DND-41 (cell line): Measurements from ENCODE around the gene DYRK1A.

ENCODE experiments used
- ATAC-seq: fragments of 200-7000 bp; cut with Tn5 transposase; 3 replicates; pipeline ENCODE4 v1.9.1; 2021; ENCODE audit warnings: low read depth; ENCODE audit not compliant: insufficient read depth
- DNase-seq: peaks from one replicate; pipeline ENCODE4 v3.0.0-alpha.2; 2020
- H2AFZ ChIP-seq: 2 replicates; pipeline ENCODE4 v1.6.0; 2012; ENCODE audit warnings: low read depth, low read length
- H3K27ac ChIP-seq: 2 replicates; pipeline ENCODE4 v1.5.1; 2012; ENCODE audit warnings: low read length, inconsistent platforms
- H3K27me3 ChIP-seq: fragments of 200-600 bp; sonication (generic); 2 replicates; pipeline ENCODE4 v1.6.0; 2012; ENCODE audit warnings: low read length, mild to moderate bottlenecking, inconsistent platforms; ENCODE audit not compliant: insufficient read depth, poor library complexity
- H3K36me3 ChIP-seq: 2 replicates; pipeline ENCODE4 v1.5.1; 2012; ENCODE audit warnings: low read length, inconsistent platforms; ENCODE audit not compliant: insufficient read depth
- H3K4me1 ChIP-seq: 2 replicates; pipeline ENCODE4 v1.5.1; 2012; ENCODE audit warnings: mild to moderate bottlenecking, low read length; ENCODE audit not compliant: insufficient read depth
- H3K4me2 ChIP-seq: 2 replicates; pipeline ENCODE4 v1.6.0; 2012; ENCODE audit warnings: mild to moderate bottlenecking, moderate library complexity, low read length, inconsistent platforms; ENCODE audit not compliant: insufficient read depth
- H3K4me3 ChIP-seq, 2 experiments: fragments of 200-600 bp in 1 of 2; shearing (Covaris generic) in 1 of 2; 2 replicates each; pipeline ENCODE4 v1.5.1; 2012 to 2016; ENCODE audit warnings: inconsistent platforms in 2 of 2, low read length in 2 of 2, mild to moderate bottlenecking in 2 of 2, low read depth in 1 of 2, moderate library complexity in 1 of 2
- H3K79me2 ChIP-seq: 2 replicates; pipeline ENCODE4 v1.6.0; 2012; ENCODE audit warnings: low read length, inconsistent platforms; ENCODE audit not compliant: insufficient read depth
- H3K9ac ChIP-seq: 2 replicates; pipeline ENCODE4 v1.6.0; 2012; ENCODE audit warnings: low read depth, mild to moderate bottlenecking, inconsistent platforms, low read length, moderate library complexity
- H3K9me3 ChIP-seq: 2 replicates; pipeline ENCODE4 v1.5.1; 2012; ENCODE audit warnings: low read length, moderate library complexity, mild to moderate bottlenecking, inconsistent platforms; ENCODE audit not compliant: insufficient read depth, severe bottlenecking
- H4K20me1 ChIP-seq: 2 replicates; pipeline ENCODE4 v1.6.0; 2012; ENCODE audit warnings: low read length; ENCODE audit not compliant: insufficient read depth
- CTCF ChIP-seq: IDR thresholded peaks from 2 replicates; pipeline ENCODE4 v1.5.1; 2012; ENCODE audit warnings: borderline replicate concordance, low read length, moderate library complexity, mild to moderate bottlenecking; ENCODE audit not compliant: poor library complexity, severe bottlenecking; ENCODE audit errors: extremely low read depth
- EZH2 ChIP-seq: IDR thresholded peaks from 3 replicates; pipeline ENCODE4 v1.6.1; 2012; ENCODE audit warnings: borderline replicate concordance, low read depth, mild to moderate bottlenecking, moderate library complexity, low read length, inconsistent platforms; ENCODE audit not compliant: severe bottlenecking

DYRK1A gene

GRCh38 chr21:37446552-37446951, 80.0 kb downstream of the DYRK1A start:
- Histone ChIP-seq H3K27ac (no peak overlapping the region), H4K20me1 (peaks cover 87% of the 10 kb centered on the region), H3K27me3 (no peaks in the 10 kb centered on the region), H2AFZ (no peak overlapping the region), H3K4me2 (no peak overlapping the region), H3K36me3 (peaks cover 59% of the 10 kb centered on the region), H3K9ac (no peak overlapping the region), H3K4me3 (no peak overlapping the region), H3K4me1 (no peaks in the 10 kb centered on the region), H3K79me2 (peaks cover 100% of the 10 kb centered on the region), H3K9me3 (no peaks in the 10 kb centered on the region)
- TF ChIP-seq EZH2 (no peak), CTCF (no peak)
- no peak for ATAC-seq
- no peak for DNase-seq

GRCh38 chr21:37447288-37447936, 80.8 kb downstream of the DYRK1A start:
- H3K27me3 ChIP-seq: no peaks in the 10 kb centered on the region
- H3K36me3 ChIP-seq: peaks cover 64% of the 10 kb centered on the region
- H3K9ac ChIP-seq: no peak overlapping the region
- ATAC-seq: no peak
- H3K27ac ChIP-seq: no peak overlapping the region
- no peak overlapping the region for H3K4me2 ChIP-seq
- DNase-seq: no peak
- H3K4me1 ChIP-seq: no peaks in the 10 kb centered on the region
- peaks cover 100% of the 10 kb centered on the region for H3K79me2 ChIP-seq
- TF ChIP-seq CTCF: no peak
- no peak for TF ChIP-seq EZH2
- no peaks in the 10 kb centered on the region for H3K9me3 ChIP-seq
- H2AFZ ChIP-seq: no peak overlapping the region
- peaks cover 87% of the 10 kb centered on the region for H4K20me1 ChIP-seq
- no peak overlapping the region for H3K4me3 ChIP-seq

- no peak for DNase-seq
- Histone ChIP-seq H3K9ac (no peak overlapping the region), H3K4me1 (no peaks in the 10 kb centered on the region), H2AFZ (no peak overlapping the region), H3K27me3 (no peaks in the 10 kb centered on the region), H3K36me3 (peaks cover 49% of the 10 kb centered on the region), H3K27ac (no peak overlapping the region), H3K4me3 (no peak overlapping the region), H3K79me2 (peaks cover 100% of the 10 kb centered on the region), H3K4me2 (no peak overlapping the region), H4K20me1 (peaks cover 80% of the 10 kb centered on the region), H3K9me3 (no peaks in the 10 kb centered on the region)
- TF ChIP-seq EZH2 (no peak), CTCF (no peak)
- ATAC-seq: no peak
Measured at GRCh38 chr21:37449302-37449937, 82.8 kb downstream of the DYRK1A start.
